GM12874 (cell line): ENCODE results near the gene BPIFB2.

Source experiments
- CTCF ChIP-seq: IDR thresholded peaks from 2 replicates; pipeline ENCODE4 v1.5.1; 2011; ENCODE audit warnings: low read depth, mild to moderate bottlenecking, control low read depth, low read length, moderate library complexity; ENCODE audit not compliant: insufficient read depth

Gene BPIFB2

GRCh38 chr20:33030076-33030475 is 22.6 kb downstream of the BPIFB2 start:
- TF ChIP-seq CTCF, result no peak

GRCh38 chr20:33030569-33030968 is 23.1 kb downstream of the BPIFB2 start:
- no peak for TF ChIP-seq CTCF

- TF ChIP-seq CTCF, result no peak
These were observed 24.0 kb downstream of the BPIFB2 start, which contains the start of gene BPIFB6 for GRCh38 chr20:33031531-33031930. Gene BPIFB6, plus strand, starts transcription at chr20:33031648. Its CDS starts 0 bp downstream, at chr20:33031648.

- TF ChIP-seq CTCF, result no peak
These were observed 25.1 kb downstream of the BPIFB2 start for GRCh38 chr20:33032555-33032954.

- no peak for TF ChIP-seq CTCF
These were observed 25.9 kb downstream of the BPIFB2 start for GRCh38 chr20:33033381-33033780.

- TF ChIP-seq CTCF, result no peak
These were observed 26.6 kb downstream of the BPIFB2 start for GRCh38 chr20:33034115-33034514.

GRCh38 chr20:33034901-33035492 is 27.5 kb downstream of the BPIFB2 start:
- no peak for TF ChIP-seq CTCF
